ENCODE data around the gene TAS2R40.

Gene TAS2R40

DNA sequence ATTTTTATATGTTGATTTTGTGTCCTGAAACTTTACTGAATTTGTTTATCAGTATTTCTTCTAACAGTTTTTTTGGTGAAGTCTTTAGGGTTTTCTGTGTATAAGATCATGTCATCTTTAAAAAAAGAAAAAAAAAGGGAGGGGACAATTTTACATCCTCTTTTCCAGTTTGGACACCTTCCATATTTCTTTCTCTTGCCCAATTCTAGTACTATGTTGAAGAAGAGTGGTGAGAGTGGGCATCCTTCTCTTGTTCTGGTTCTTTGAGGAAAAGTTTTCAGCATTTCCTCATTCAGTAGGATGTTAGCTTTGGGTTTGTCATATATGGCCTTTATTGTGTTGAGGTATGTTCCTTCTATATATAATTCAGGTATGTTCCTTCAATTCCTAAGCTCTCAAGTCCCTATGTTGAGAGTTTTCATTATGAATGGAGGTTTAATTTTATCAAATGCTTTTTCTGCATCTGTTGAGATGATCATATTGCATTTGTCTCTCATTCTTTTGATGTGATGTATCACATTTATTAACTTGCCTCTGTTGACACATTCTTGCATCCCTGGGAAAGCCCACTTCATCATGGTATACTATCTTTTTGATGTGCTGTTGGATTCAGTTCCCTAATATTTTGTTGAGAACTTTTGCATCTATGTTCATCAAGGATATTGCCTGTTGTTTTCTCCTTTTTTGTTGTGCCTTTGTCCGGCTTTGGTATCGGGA is 12.1 kb downstream of the TAS2R40 start:
- H3K4me3 ChIP-seq (replicated peaks in 1 of 2; ENCODE audit: low read depth in 2 of 2, low read length in 2 of 2): no peak overlapping the region
- TF ChIP-seq, protein P1, sequence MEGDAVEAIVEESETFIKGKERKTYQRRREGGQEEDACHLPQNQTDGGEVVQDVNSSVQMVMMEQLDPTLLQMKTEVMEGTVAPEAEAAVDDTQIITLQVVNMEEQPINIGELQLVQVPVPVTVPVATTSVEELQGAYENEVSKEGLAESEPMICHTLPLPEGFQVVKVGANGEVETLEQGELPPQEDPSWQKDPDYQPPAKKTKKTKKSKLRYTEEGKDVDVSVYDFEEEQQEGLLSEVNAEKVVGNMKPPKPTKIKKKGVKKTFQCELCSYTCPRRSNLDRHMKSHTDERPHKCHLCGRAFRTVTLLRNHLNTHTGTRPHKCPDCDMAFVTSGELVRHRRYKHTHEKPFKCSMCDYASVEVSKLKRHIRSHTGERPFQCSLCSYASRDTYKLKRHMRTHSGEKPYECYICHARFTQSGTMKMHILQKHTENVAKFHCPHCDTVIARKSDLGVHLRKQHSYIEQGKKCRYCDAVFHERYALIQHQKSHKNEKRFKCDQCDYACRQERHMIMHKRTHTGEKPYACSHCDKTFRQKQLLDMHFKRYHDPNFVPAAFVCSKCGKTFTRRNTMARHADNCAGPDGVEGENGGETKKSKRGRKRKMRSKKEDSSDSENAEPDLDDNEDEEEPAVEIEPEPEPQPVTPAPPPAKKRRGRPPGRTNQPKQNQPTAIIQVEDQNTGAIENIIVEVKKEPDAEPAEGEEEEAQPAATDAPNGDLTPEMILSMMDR (IDR thresholded peaks at IDR 0.05; ENCODE audit: low read depth, low read length): no peak
- DNase-seq (ENCODE audit: low read depth in 2 of 2): no peak

DNA sequence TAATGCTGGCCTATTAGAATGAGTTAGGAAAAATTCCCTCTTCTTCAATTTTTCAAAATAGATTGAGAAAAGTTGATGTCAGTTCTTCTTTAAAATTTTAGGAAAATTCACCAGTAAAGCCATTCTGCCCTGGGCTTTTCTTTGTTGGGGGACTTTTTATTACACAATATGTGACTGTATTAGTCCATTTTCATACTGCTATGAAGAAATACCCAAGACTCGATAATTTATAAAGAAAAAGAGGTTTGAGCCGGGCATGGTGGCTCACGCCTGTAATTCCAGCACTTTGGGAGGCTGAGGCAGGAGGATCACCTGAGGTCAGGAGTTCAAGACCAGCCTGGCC is 12.7 kb downstream of the TAS2R40 start:
- no peak overlapping the region for H3K4me3 ChIP-seq (replicated peaks in 1 of 2; ENCODE audit: low read depth in 2 of 2, low read length in 2 of 2)
- DNase-seq (ENCODE audit: low read depth in 2 of 2): no peak
- TF ChIP-seq, protein P1 (IDR thresholded peaks at IDR 0.05; ENCODE audit: low read depth, low read length): no peak

- TF ChIP-seq, protein P1 (IDR thresholded peaks at IDR 0.05; ENCODE audit: low read depth, low read length): no peak
- DNase-seq (ENCODE audit: low read depth in 2 of 2): no peak
- no peak overlapping the region for H3K4me3 ChIP-seq (replicated peaks in 1 of 2; ENCODE audit: low read depth in 2 of 2, low read length in 2 of 2)
Measured at GRCh38 chr7:143235561-143235960, 13.7 kb downstream of the TAS2R40 start.

GRCh38 chr7:143236408-143236990 is 14.7 kb downstream of the TAS2R40 start:
- TF ChIP-seq, protein P1 (IDR thresholded peaks at IDR 0.05; ENCODE audit: low read depth, low read length): no peak
- no peak for DNase-seq (ENCODE audit: low read depth in 2 of 2)
- no peak overlapping the region for H3K4me3 ChIP-seq (replicated peaks in 1 of 2; ENCODE audit: low read depth in 2 of 2, low read length in 2 of 2)

GRCh38 chr7:143237366-143237765 is 15.5 kb downstream of the TAS2R40 start:
- TF ChIP-seq, protein P1 (IDR thresholded peaks at IDR 0.05; ENCODE audit: low read depth, low read length): no peak
- H3K4me3 ChIP-seq (replicated peaks in 1 of 2; ENCODE audit: low read depth in 2 of 2, low read length in 2 of 2): no peak overlapping the region
- no peak for DNase-seq (ENCODE audit: low read depth in 2 of 2)

GRCh38 chr7:143238289-143238980 is 16.6 kb downstream of the TAS2R40 start:
- TF ChIP-seq, protein P1 (IDR thresholded peaks at IDR 0.05; ENCODE audit: low read depth, low read length): no peak
- H3K4me3 ChIP-seq (replicated peaks in 1 of 2; ENCODE audit: low read depth in 2 of 2, low read length in 2 of 2): no peak overlapping the region
- DNase-seq (ENCODE audit: low read depth in 2 of 2): peak in 1 of 2 donors; percentile 18

Data from cardiac fibroblast (primary cell).